ENCODE results near the gene COL15A1.

Gene COL15A1

GRCh38 chr9:99020786-99021436, 77.2 kb downstream of the COL15A1 start:
- Histone ChIP-seq H3K18ac (ENCODE audit: low read length) (no peak overlapping the region), H4K12ac (ENCODE audit: low read depth, low read length) (no peak overlapping the region), H3K27me3 (ENCODE audit: insufficient read depth, low read length) (no peaks in the 10 kb centered on the region), H3K14ac (ENCODE audit: low read length) (no peak overlapping the region), H3K23ac (ENCODE audit: low read length) (no peak overlapping the region), H3K4me3 (ENCODE audit: low read depth, low read length) (no peak overlapping the region), H2AK5ac (ENCODE audit: low read length) (no peak overlapping the region), H3K9me3 (ENCODE audit: insufficient read depth, low read depth, low read length) (peaks cover 4% of the 10 kb centered on the region), H4K8ac (ENCODE audit: low read depth, low read length) (no peak overlapping the region), H3K9ac (ENCODE audit: low read length) (no peak overlapping the region), H2BK120ac (ENCODE audit: insufficient read depth, low read length, poor library complexity) (peak overlapping the region; percentile 81), H3K4me1 (ENCODE audit: control insufficient read depth in 1 of 2, insufficient read depth in 2 of 2, low read length in 2 of 2) (peaks cover 4 to 12% of the 10 kb centered on the region in 2 experiments), H4K91ac (ENCODE audit: low read depth, low read length) (peak overlapping the region; percentile 93), H2AFZ (ENCODE audit: insufficient read depth, low read length, poor library complexity) (no peak overlapping the region), H3K79me2 (ENCODE audit: control insufficient read depth, insufficient read depth, low read length, poor library complexity) (no peaks in the 10 kb centered on the region), H3K4me2 (ENCODE audit: low read length) (no peak overlapping the region), H3K36me3 (ENCODE audit: control insufficient read depth in 1 of 2, insufficient read depth in 2 of 2, low read length in 2 of 2) (no peaks in the 10 kb centered on the region), H3K79me1 (ENCODE audit: low read length) (peaks cover 14% of the 10 kb centered on the region), H2BK12ac (ENCODE audit: low read length) (peak overlapping the region; percentile 85), H3K27ac (ENCODE audit: low read depth, low read length) (no peak overlapping the region), H3K4ac (ENCODE audit: low read depth, low read length) (no peak overlapping the region), H2BK5ac (ENCODE audit: low read depth, low read length, poor library complexity) (peak overlapping the region; percentile 74)
- DNase-seq = no peak
- WGBS (ENCODE audit: extremely low coverage, insufficient coverage, insufficient read length) = no CpG with 5 or more reads among the region's 8 CpGs

- no CpG with 5 or more reads among the region's 3 CpGs for WGBS (ENCODE audit: extremely low coverage, insufficient coverage, insufficient read length)
- DNase-seq = no peak
Observed at GRCh38 chr9:99021512-99021911, 77.8 kb downstream of the COL15A1 start.

GRCh38 chr9:99023231-99023630, 79.5 kb downstream of the COL15A1 start:
- Histone ChIP-seq H2BK12ac (ENCODE audit: low read length) (no peak overlapping the region), H3K4ac (ENCODE audit: low read depth, low read length) (no peak overlapping the region), H4K12ac (ENCODE audit: low read depth, low read length) (no peak overlapping the region), H3K79me2 (ENCODE audit: control insufficient read depth, insufficient read depth, low read length, poor library complexity) (no peaks in the 10 kb centered on the region), H3K79me1 (ENCODE audit: low read length) (peaks cover 14% of the 10 kb centered on the region), H3K18ac (ENCODE audit: low read length) (no peak overlapping the region), H2BK120ac (ENCODE audit: insufficient read depth, low read length, poor library complexity) (no peak overlapping the region), H3K36me3 (ENCODE audit: control insufficient read depth in 1 of 2, insufficient read depth in 2 of 2, low read length in 2 of 2) (no peaks in the 10 kb centered on the region), H3K14ac (ENCODE audit: low read length) (no peak overlapping the region), H3K27me3 (ENCODE audit: insufficient read depth, low read length) (no peaks in the 10 kb centered on the region), H3K27ac (ENCODE audit: low read depth, low read length) (no peak overlapping the region), H4K91ac (ENCODE audit: low read depth, low read length) (no peak overlapping the region), H2AK5ac (ENCODE audit: low read length) (peak overlapping the region; percentile 42), H4K8ac (ENCODE audit: low read depth, low read length) (no peak overlapping the region), H3K4me2 (ENCODE audit: low read length) (no peak overlapping the region), H3K23ac (ENCODE audit: low read length) (no peak overlapping the region), H2AFZ (ENCODE audit: insufficient read depth, low read length, poor library complexity) (no peak overlapping the region), H3K4me3 (ENCODE audit: low read depth, low read length) (no peak overlapping the region), H3K9ac (ENCODE audit: low read length) (no peak overlapping the region), H3K9me3 (ENCODE audit: insufficient read depth, low read depth, low read length) (no peaks in the 10 kb centered on the region), H3K4me1 (ENCODE audit: control insufficient read depth in 1 of 2, insufficient read depth in 2 of 2, low read length in 2 of 2) (peaks cover 4 to 15% of the 10 kb centered on the region in 2 experiments), H2BK5ac (ENCODE audit: low read depth, low read length, poor library complexity) (no peak overlapping the region)
- no peak for DNase-seq
- WGBS (ENCODE audit: extremely low coverage, insufficient coverage, insufficient read length) = no CpG with 5 or more reads among the region's 8 CpGs

More at GRCh38 chr9:99021512-99021911, 77.8 kb downstream of the COL15A1 start:
- no peak overlapping the region for H2BK120ac ChIP-seq (ENCODE audit: insufficient read depth, low read length, poor library complexity)
- no peak overlapping the region for H3K23ac ChIP-seq (ENCODE audit: low read length)
- no peak overlapping the region for H3K9ac ChIP-seq (ENCODE audit: low read length)
- H3K79me2 ChIP-seq (ENCODE audit: control insufficient read depth, insufficient read depth, low read length, poor library complexity) = no peaks in the 10 kb centered on the region
- no peak overlapping the region for H3K4me2 ChIP-seq (ENCODE audit: low read length)
- peaks cover 4% of the 10 kb centered on the region for H3K9me3 ChIP-seq (ENCODE audit: insufficient read depth, low read depth, low read length)
- H3K4me1 ChIP-seq (ENCODE audit: control insufficient read depth in 1 of 2, insufficient read depth in 2 of 2, low read length in 2 of 2) = peaks cover 4 to 15% of the 10 kb centered on the region in 2 experiments
- H3K18ac ChIP-seq (ENCODE audit: low read length) = no peak overlapping the region
- H4K12ac ChIP-seq (ENCODE audit: low read depth, low read length) = no peak overlapping the region
- no peak overlapping the region for H2BK5ac ChIP-seq (ENCODE audit: low read depth, low read length, poor library complexity)
- peak overlapping the region; percentile 17 for H2AK5ac ChIP-seq (ENCODE audit: low read length)
- no peaks in the 10 kb centered on the region for H3K36me3 ChIP-seq (ENCODE audit: control insufficient read depth in 1 of 2, insufficient read depth in 2 of 2, low read length in 2 of 2)
- H3K27me3 ChIP-seq (ENCODE audit: insufficient read depth, low read length) = no peaks in the 10 kb centered on the region
- no peak overlapping the region for H3K4ac ChIP-seq (ENCODE audit: low read depth, low read length)
- H3K4me3 ChIP-seq (ENCODE audit: low read depth, low read length) = no peak overlapping the region
- no peak overlapping the region for H4K91ac ChIP-seq (ENCODE audit: low read depth, low read length)
- H3K27ac ChIP-seq (ENCODE audit: low read depth, low read length) = no peak overlapping the region
- H2AFZ ChIP-seq (ENCODE audit: insufficient read depth, low read length, poor library complexity) = no peak overlapping the region
- no peak overlapping the region for H4K8ac ChIP-seq (ENCODE audit: low read depth, low read length)
- no peak overlapping the region for H3K14ac ChIP-seq (ENCODE audit: low read length)
- peaks cover 14% of the 10 kb centered on the region for H3K79me1 ChIP-seq (ENCODE audit: low read length)
- peak overlapping the region; percentile 6 for H2BK12ac ChIP-seq (ENCODE audit: low read length)

- no peak overlapping the region for H2AFZ ChIP-seq (ENCODE audit: insufficient read depth, low read length, poor library complexity)
- DNase-seq = no peak
- peaks cover 14% of the 10 kb centered on the region for H3K79me1 ChIP-seq (ENCODE audit: low read length)
- no peak overlapping the region for H3K14ac ChIP-seq (ENCODE audit: low read length)
- peaks cover 4 to 15% of the 10 kb centered on the region in 2 experiments for H3K4me1 ChIP-seq (ENCODE audit: control insufficient read depth in 1 of 2, insufficient read depth in 2 of 2, low read length in 2 of 2)
- H2BK12ac ChIP-seq (ENCODE audit: low read length) = no peak overlapping the region
- H3K23ac ChIP-seq (ENCODE audit: low read length) = no peak overlapping the region
- no peak overlapping the region for H4K91ac ChIP-seq (ENCODE audit: low read depth, low read length)
- H4K12ac ChIP-seq (ENCODE audit: low read depth, low read length) = no peak overlapping the region
- H3K36me3 ChIP-seq (ENCODE audit: control insufficient read depth in 1 of 2, insufficient read depth in 2 of 2, low read length in 2 of 2) = no peaks in the 10 kb centered on the region
- no CpG with 5 or more reads among the region's 1 CpG for WGBS (ENCODE audit: extremely low coverage, insufficient coverage, insufficient read length)
- no peak overlapping the region for H4K8ac ChIP-seq (ENCODE audit: low read depth, low read length)
- no peak overlapping the region for H3K4me2 ChIP-seq (ENCODE audit: low read length)
- H2BK120ac ChIP-seq (ENCODE audit: insufficient read depth, low read length, poor library complexity) = no peak overlapping the region
- H3K9me3 ChIP-seq (ENCODE audit: insufficient read depth, low read depth, low read length) = no peaks in the 10 kb centered on the region
- no peak overlapping the region for H3K9ac ChIP-seq (ENCODE audit: low read length)
- H3K4ac ChIP-seq (ENCODE audit: low read depth, low read length) = no peak overlapping the region
- H2BK5ac ChIP-seq (ENCODE audit: low read depth, low read length, poor library complexity) = no peak overlapping the region
- no peak overlapping the region for H2AK5ac ChIP-seq (ENCODE audit: low read length)
- H3K18ac ChIP-seq (ENCODE audit: low read length) = no peak overlapping the region
- no peaks in the 10 kb centered on the region for H3K27me3 ChIP-seq (ENCODE audit: insufficient read depth, low read length)
- no peak overlapping the region for H3K4me3 ChIP-seq (ENCODE audit: low read depth, low read length)
- no peak overlapping the region for H3K27ac ChIP-seq (ENCODE audit: low read depth, low read length)
- H3K79me2 ChIP-seq (ENCODE audit: control insufficient read depth, insufficient read depth, low read length, poor library complexity) = no peaks in the 10 kb centered on the region
Observed at GRCh38 chr9:99023831-99024230, 80.1 kb downstream of the COL15A1 start.

Measured in trophoblast cell (in vitro differentiated cells and primary cell).